ENCODE data around the gene LAMA3. TPM values are rescaled to one million over a fixed set of nuclear protein-coding genes. Genes with fewer than 3 reads are reported as not detected.

The LAMA3 gene
- total RNA-seq, 1 experiment from 2014 or later, result 34.6 TPM

- CTCF ChIA-PET, result no interaction called here
- no peak overlapping the region for H3K27ac Mint-ChIP-seq (ENCODE audit: unreplicated experiment)
Observed at GRCh38 chr18:23870676-23871380, 181.6 kb downstream of the LAMA3 start.

DNA sequence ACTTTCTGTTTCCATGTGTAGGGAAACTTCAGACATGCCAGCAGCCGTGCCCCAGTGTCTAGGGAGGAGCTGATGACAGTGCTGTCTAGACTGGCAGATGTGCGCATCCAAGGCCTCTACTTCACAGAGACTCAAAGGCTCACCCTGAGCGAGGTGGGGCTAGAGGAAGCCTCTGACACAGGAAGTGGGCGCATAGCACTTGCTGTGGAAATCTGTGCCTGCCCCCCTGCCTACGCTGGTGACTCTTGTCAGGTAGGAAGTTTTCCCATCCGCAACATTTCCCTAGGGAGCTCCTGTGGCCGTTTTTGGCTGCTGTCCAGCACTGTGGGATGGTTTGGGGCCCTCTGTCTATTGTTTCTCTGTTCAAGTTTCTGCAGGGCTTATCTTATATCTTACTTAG, 182.2 kb downstream of the LAMA3 start:
- POLR2A ChIA-PET, result no interaction called here
- CTCF ChIA-PET, result no interaction called here
- H3K4me1 Mint-ChIP-seq (ENCODE audit: low read depth, unreplicated experiment), result no peaks in the 10 kb centered on the region
- no peak for DNase-seq
- H3K9me3 Mint-ChIP-seq (ENCODE audit: unreplicated experiment), result no peaks in the 10 kb centered on the region
- no TSS peak for BruUV-seq (replicated peaks)
- no peaks in the 10 kb centered on the region for H3K27me3 ChIP-seq (replicated peaks; ENCODE audit: control insufficient read depth, insufficient read depth, low read length)
- H3K27me3 Mint-ChIP-seq (ENCODE audit: insufficient read depth, unreplicated experiment), result no peaks in the 10 kb centered on the region
- H3K27ac Mint-ChIP-seq (ENCODE audit: unreplicated experiment), result no peak overlapping the region
- H3K9me3 ChIP-seq, result no peaks in the 10 kb centered on the region
- H3K36me3 ChIP-seq (ENCODE audit: control insufficient read depth, insufficient read depth, low read length), result no peaks in the 10 kb centered on the region
- TF ChIP-seq, protein P1, sequence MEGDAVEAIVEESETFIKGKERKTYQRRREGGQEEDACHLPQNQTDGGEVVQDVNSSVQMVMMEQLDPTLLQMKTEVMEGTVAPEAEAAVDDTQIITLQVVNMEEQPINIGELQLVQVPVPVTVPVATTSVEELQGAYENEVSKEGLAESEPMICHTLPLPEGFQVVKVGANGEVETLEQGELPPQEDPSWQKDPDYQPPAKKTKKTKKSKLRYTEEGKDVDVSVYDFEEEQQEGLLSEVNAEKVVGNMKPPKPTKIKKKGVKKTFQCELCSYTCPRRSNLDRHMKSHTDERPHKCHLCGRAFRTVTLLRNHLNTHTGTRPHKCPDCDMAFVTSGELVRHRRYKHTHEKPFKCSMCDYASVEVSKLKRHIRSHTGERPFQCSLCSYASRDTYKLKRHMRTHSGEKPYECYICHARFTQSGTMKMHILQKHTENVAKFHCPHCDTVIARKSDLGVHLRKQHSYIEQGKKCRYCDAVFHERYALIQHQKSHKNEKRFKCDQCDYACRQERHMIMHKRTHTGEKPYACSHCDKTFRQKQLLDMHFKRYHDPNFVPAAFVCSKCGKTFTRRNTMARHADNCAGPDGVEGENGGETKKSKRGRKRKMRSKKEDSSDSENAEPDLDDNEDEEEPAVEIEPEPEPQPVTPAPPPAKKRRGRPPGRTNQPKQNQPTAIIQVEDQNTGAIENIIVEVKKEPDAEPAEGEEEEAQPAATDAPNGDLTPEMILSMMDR (IDR thresholded peaks at IDR 0.05; ENCODE audit: insufficient read depth in 1 of 2, low read depth in 1 of 2, low read length in 1 of 2, severe bottlenecking in 1 of 2, unreplicated experiment in 1 of 2), result no peak
- H3K36me3 Mint-ChIP-seq (ENCODE audit: insufficient read depth, unreplicated experiment), result peaks cover 7% of the 10 kb centered on the region
- no peaks in the 10 kb centered on the region for H3K4me1 ChIP-seq
- H3K4me3 Mint-ChIP-seq (ENCODE audit: unreplicated experiment), result no peak overlapping the region
- intact Hi-C loops (cut with micrococcal nuclease; ENCODE audit: unreplicated experiment), result no loop called here
- no peak overlapping the region for H3K4me3 ChIP-seq (ENCODE audit: low read depth, low read length)

More at GRCh38 chr18:23870676-23871380, 181.6 kb downstream of the LAMA3 start:
- no TSS peak for BruUV-seq (replicated peaks)
- no peaks in the 10 kb centered on the region for H3K36me3 ChIP-seq (ENCODE audit: control insufficient read depth, insufficient read depth, low read length)
- POLR2A ChIA-PET, result no interaction called here
- H3K9me3 Mint-ChIP-seq (ENCODE audit: unreplicated experiment), result no peaks in the 10 kb centered on the region
- H3K4me1 ChIP-seq, result no peaks in the 10 kb centered on the region
- H3K36me3 Mint-ChIP-seq (ENCODE audit: insufficient read depth, unreplicated experiment), result peaks cover 5% of the 10 kb centered on the region
- H3K9me3 ChIP-seq, result no peaks in the 10 kb centered on the region
- no peak for DNase-seq
- no peak overlapping the region for H3K4me3 Mint-ChIP-seq (ENCODE audit: unreplicated experiment)
- no peaks in the 10 kb centered on the region for H3K27me3 Mint-ChIP-seq (ENCODE audit: insufficient read depth, unreplicated experiment)
- no peaks in the 10 kb centered on the region for H3K27me3 ChIP-seq (replicated peaks; ENCODE audit: control insufficient read depth, insufficient read depth, low read length)
- TF ChIP-seq, protein P1 (IDR thresholded peaks at IDR 0.05; ENCODE audit: insufficient read depth in 1 of 2, low read depth in 1 of 2, low read length in 1 of 2, severe bottlenecking in 1 of 2, unreplicated experiment in 1 of 2), result no peak
- no peak overlapping the region for H3K4me3 ChIP-seq (ENCODE audit: low read depth, low read length)
- intact Hi-C loops (cut with micrococcal nuclease; ENCODE audit: unreplicated experiment), result no loop called here
- no peaks in the 10 kb centered on the region for H3K4me1 Mint-ChIP-seq (ENCODE audit: low read depth, unreplicated experiment)

DNA sequence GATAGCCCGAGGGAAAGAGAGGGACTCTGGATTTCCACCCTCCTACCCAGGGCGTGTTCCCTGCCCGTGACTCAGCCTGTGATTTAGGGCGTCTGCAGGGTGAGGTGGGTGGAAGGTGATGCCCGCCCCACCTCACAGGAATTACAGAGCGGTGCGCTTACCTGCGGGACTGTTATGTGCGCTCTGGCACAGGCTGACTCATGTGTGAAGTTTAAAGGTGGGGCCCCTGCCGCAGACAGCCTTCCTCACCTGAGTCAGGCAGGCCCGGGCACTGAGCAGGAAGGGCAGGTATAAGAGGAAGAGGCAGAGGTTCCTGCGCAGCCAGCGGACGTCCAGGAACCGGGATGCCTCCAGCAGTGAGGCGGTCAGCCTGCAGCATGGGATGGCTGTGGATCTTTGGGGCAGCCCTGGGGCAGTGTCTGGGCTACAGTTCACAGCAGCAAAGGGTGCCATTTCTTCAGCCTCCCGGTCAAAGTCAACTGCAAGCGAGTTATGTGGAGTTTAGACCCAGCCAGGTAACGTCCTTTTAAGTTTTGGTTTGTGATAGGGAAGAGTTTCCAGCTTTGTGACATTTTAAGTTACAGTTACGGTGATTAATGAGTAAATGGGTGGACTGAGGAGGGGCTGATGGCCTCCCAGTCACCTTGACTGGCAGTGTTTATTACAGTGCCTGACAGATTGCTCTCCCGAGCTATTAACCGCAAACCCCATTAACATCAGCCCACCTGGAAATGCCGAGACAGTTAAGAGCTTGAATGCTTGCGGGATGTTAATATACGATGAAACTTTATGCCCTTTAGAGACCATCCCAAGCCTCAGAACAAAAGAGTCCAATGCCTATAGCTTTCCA, 183.7 kb downstream of the LAMA3 start:
- H3K4me1 ChIP-seq, result no peaks in the 10 kb centered on the region
- H3K4me3 ChIP-seq (ENCODE audit: low read depth, low read length), result no peak overlapping the region
- TF ChIP-seq, protein P1 (IDR thresholded peaks at IDR 0.05; ENCODE audit: insufficient read depth in 1 of 2, low read depth in 1 of 2, low read length in 1 of 2, severe bottlenecking in 1 of 2, unreplicated experiment in 1 of 2), result no peak
- no peak overlapping the region for H3K4me3 Mint-ChIP-seq (ENCODE audit: unreplicated experiment)
- H3K27me3 ChIP-seq (replicated peaks; ENCODE audit: control insufficient read depth, insufficient read depth, low read length), result no peaks in the 10 kb centered on the region
- no peaks in the 10 kb centered on the region for H3K9me3 Mint-ChIP-seq (ENCODE audit: unreplicated experiment)
- no peak for DNase-seq
- no peaks in the 10 kb centered on the region for H3K36me3 ChIP-seq (ENCODE audit: control insufficient read depth, insufficient read depth, low read length)
- peaks cover 12% of the 10 kb centered on the region for H3K36me3 Mint-ChIP-seq (ENCODE audit: insufficient read depth, unreplicated experiment)
- intact Hi-C loops (cut with micrococcal nuclease; ENCODE audit: unreplicated experiment), result no loop called here
- no peak overlapping the region for H3K27ac Mint-ChIP-seq (ENCODE audit: unreplicated experiment)
- no peaks in the 10 kb centered on the region for H3K4me1 Mint-ChIP-seq (ENCODE audit: low read depth, unreplicated experiment)
- CTCF ChIA-PET, result no interaction called here
- BruUV-seq (replicated peaks), result no TSS peak
- no peaks in the 10 kb centered on the region for H3K27me3 Mint-ChIP-seq (ENCODE audit: insufficient read depth, unreplicated experiment)
- no peaks in the 10 kb centered on the region for H3K9me3 ChIP-seq
- POLR2A ChIA-PET, result no interaction called here
